Caco-2 (cell line): Measurements from ENCODE around the gene TRAM1L1. TPM values are rescaled to one million over a fixed set of nuclear protein-coding genes. Genes with fewer than 3 reads are reported as not detected.

ENCODE experiments used
- BruUV-seq: library from RNA; stranded (reverse); fragments of 400-500 nt; replicated peaks from 2 replicates; lab custom pipeline; 2021; lab: Mats Ljungman, UMichigan
- CTCF ChIA-PET: fragments of 300-600 bp; sonication (Branson Sonifier 250); formaldehyde crosslinking; loops from one replicate; lab custom pipeline; 2022; ENCODE audit warnings: antibody characterized with exemption; lab: Charles Lee
- POLR2A ChIA-PET: fragments of 300-600 bp; sonication (Branson Sonifier 250); formaldehyde crosslinking; loops from one replicate; lab custom pipeline; 2022; ENCODE audit warnings: antibody characterized with exemption; lab: Charles Lee
- DNase-seq, 2 experiments: peaks; one replicate each; pipeline versions ENCODE4 v3.0.0 to v3.0.0-alpha.2; 2020 to 2022
- H3K27me3 ChIP-seq: replicated peaks from 2 replicates; pipeline ENCODE4 v1.6.0; 2011; ENCODE audit warnings: low read length; ENCODE audit not compliant: control insufficient read depth, insufficient read depth
- H3K36me3 ChIP-seq: 2 replicates; pipeline ENCODE4 v1.5.1; 2011; ENCODE audit warnings: low read length; ENCODE audit not compliant: control insufficient read depth, insufficient read depth
- H3K4me1 ChIP-seq: fragments of 250-450 bp; sonication (Bioruptor Pico); 2 replicates; pipeline ENCODE4 v1.5.1; 2020; ENCODE audit warnings: mild to moderate bottlenecking
- H3K4me3 ChIP-seq: 2 replicates; pipeline ENCODE4 v1.5.1; 2011; ENCODE audit warnings: low read depth, mild to moderate bottlenecking, control low read depth, low read length
- H3K9me3 ChIP-seq: fragments of 250-450 bp; sonication (Bioruptor Pico); 2 replicates; pipeline ENCODE4 v1.5.1; 2020; ENCODE audit warnings: mild to moderate bottlenecking, moderate library complexity
- H3K27ac Mint-ChIP-seq: one replicate; pipeline ENCODE4 v1.8.0; 2022; ENCODE audit warnings: mixed read lengths; ENCODE audit not compliant: unreplicated experiment
- H3K27me3 Mint-ChIP-seq: one replicate; pipeline ENCODE4 v1.8.0; 2022; ENCODE audit warnings: mixed read lengths; ENCODE audit not compliant: insufficient read depth, unreplicated experiment
- H3K36me3 Mint-ChIP-seq: one replicate; pipeline ENCODE4 v1.8.0; 2022; ENCODE audit warnings: mild to moderate bottlenecking, mixed read lengths; ENCODE audit not compliant: insufficient read depth, unreplicated experiment
- H3K4me1 Mint-ChIP-seq: one replicate; pipeline ENCODE4 v1.8.0; 2022; ENCODE audit warnings: low read depth, mixed read lengths; ENCODE audit not compliant: unreplicated experiment
- H3K4me3 Mint-ChIP-seq: one replicate; pipeline ENCODE4 v1.8.0; 2022; ENCODE audit warnings: mild to moderate bottlenecking, moderate library complexity, mixed read lengths; ENCODE audit not compliant: unreplicated experiment
- H3K9me3 Mint-ChIP-seq: one replicate; pipeline ENCODE4 v1.8.0; 2022; ENCODE audit warnings: mixed read lengths; ENCODE audit not compliant: unreplicated experiment
- CTCF ChIP-seq, 2 experiments: fragments of 200-600 bp in 1 of 2; IDR thresholded peaks; 1 replicate in 1 of 2; 2 replicates in 1 of 2; pipeline versions ENCODE4 v1.5.1 to v1.8.0; 2011 to 2022; ENCODE audit warnings: antibody characterized with exemption in 1 of 2, control low read depth in 1 of 2, inconsistent platforms in 1 of 2, low read depth in 1 of 2, low read length in 1 of 2, mild to moderate bottlenecking in 1 of 2, moderate library complexity in 1 of 2; ENCODE audit not compliant: insufficient read depth in 1 of 2, severe bottlenecking in 1 of 2, unreplicated experiment in 1 of 2
- intact Hi-C: fragments of 100-400 bp; cut with micrococcal nuclease; formaldehyde crosslinking; loops from one replicate; pipeline ENCODE4 v1.10.0; 2022; ENCODE audit not compliant: unreplicated experiment
- total RNA-seq: library from RNA; stranded (reverse); gene quantifications from 2 replicates; pipeline ENCODE4 v1.2.3, GENCODE V29; 2022

TRAM1L1 gene
- total RNA-seq, 1 experiment from 2014 or later = 0.48 TPM

- Histone ChIP-seq H3K27me3 (no peaks in the 10 kb centered on the region), H3K9me3 (no peaks in the 10 kb centered on the region), H3K36me3 (no peaks in the 10 kb centered on the region), H3K4me1 (no peaks in the 10 kb centered on the region), H3K4me3 (no peak overlapping the region)
- CTCF ChIA-PET = no interaction called here
- no TSS peak for BruUV-seq
- H3K4me3 Mint-ChIP-seq = no peak overlapping the region
- H3K36me3 Mint-ChIP-seq = no peaks in the 10 kb centered on the region
- TF ChIP-seq CTCF (IDR thresholded peaks at IDR 0.05; ENCODE audit: insufficient read depth in 1 of 2, low read depth in 1 of 2, low read length in 1 of 2, severe bottlenecking in 1 of 2, unreplicated experiment in 1 of 2) = no peak
- no peaks in the 10 kb centered on the region for H3K4me1 Mint-ChIP-seq
- POLR2A ChIA-PET = no interaction called here
- intact Hi-C loops = no loop called here
- no peaks in the 10 kb centered on the region for H3K9me3 Mint-ChIP-seq
- no peak overlapping the region for H3K27ac Mint-ChIP-seq
- peaks cover 5% of the 10 kb centered on the region for H3K27me3 Mint-ChIP-seq
- no peak for DNase-seq
Measured at GRCh38 chr4:117068120-117068519, 17.3 kb downstream of the TRAM1L1 start.

- intact Hi-C loops = no loop called here
- no TSS peak for BruUV-seq
- Histone ChIP-seq H3K27me3 (no peaks in the 10 kb centered on the region), H3K36me3 (no peaks in the 10 kb centered on the region), H3K4me1 (no peaks in the 10 kb centered on the region), H3K4me3 (no peak overlapping the region), H3K9me3 (no peaks in the 10 kb centered on the region)
- H3K27me3 Mint-ChIP-seq = no peaks in the 10 kb centered on the region
- H3K9me3 Mint-ChIP-seq = peaks cover 8% of the 10 kb centered on the region
- ChIA-PET POLR2A (no interaction called here), CTCF (no interaction called here)
- DNase-seq = no peak
- no peak for TF ChIP-seq CTCF (IDR thresholded peaks at IDR 0.05; ENCODE audit: insufficient read depth in 1 of 2, low read depth in 1 of 2, low read length in 1 of 2, severe bottlenecking in 1 of 2, unreplicated experiment in 1 of 2)
- H3K4me3 Mint-ChIP-seq = no peak overlapping the region
- H3K36me3 Mint-ChIP-seq = no peaks in the 10 kb centered on the region
- H3K27ac Mint-ChIP-seq = no peak overlapping the region
- H3K4me1 Mint-ChIP-seq = no peaks in the 10 kb centered on the region
Measured at GRCh38 chr4:117063961-117064696, 21.2 kb downstream of the TRAM1L1 start.

- H3K4me3 ChIP-seq = no peak overlapping the region
- intact Hi-C loops = no loop called here
- CTCF ChIA-PET = no interaction called here
- POLR2A ChIA-PET = no interaction called here
- H3K4me3 Mint-ChIP-seq = no peak overlapping the region
- no peaks in the 10 kb centered on the region for H3K36me3 Mint-ChIP-seq
- H3K4me1 ChIP-seq = no peaks in the 10 kb centered on the region
- no peaks in the 10 kb centered on the region for H3K27me3 ChIP-seq
- H3K27ac Mint-ChIP-seq = no peak overlapping the region
- no peaks in the 10 kb centered on the region for H3K9me3 Mint-ChIP-seq
- H3K9me3 ChIP-seq = no peaks in the 10 kb centered on the region
- no TSS peak for BruUV-seq
- DNase-seq = no peak
- H3K27me3 Mint-ChIP-seq = no peaks in the 10 kb centered on the region
- H3K36me3 ChIP-seq = no peaks in the 10 kb centered on the region
- no peak for TF ChIP-seq CTCF (IDR thresholded peaks at IDR 0.05; ENCODE audit: insufficient read depth in 1 of 2, low read depth in 1 of 2, low read length in 1 of 2, severe bottlenecking in 1 of 2, unreplicated experiment in 1 of 2)
- no peaks in the 10 kb centered on the region for H3K4me1 Mint-ChIP-seq
Measured at GRCh38 chr4:117042962-117043361, 42.4 kb downstream of the TRAM1L1 start.
